ENCODE results near the gene CDC16. TPM values are rescaled to one million over a fixed set of nuclear protein-coding genes. Genes with fewer than 3 reads are reported as not detected.
A peak's percentile ranks its signal among the peaks of the same experiment; 100 is the strongest.

CDC16 gene
- total and polyA plus RNA-seq, 7 donors = 31.4 to 76.2 (median 39.4) TPM

GRCh38 chr13:114313061-114313860 lies 78.6 kb downstream of the CDC16 start:
- Histone ChIP-seq H3K9me3 (no peaks in the 10 kb centered on the region), H3K4me3 (peak overlapping the region; percentile 72 to 89 (median 82)), H3K27ac (peak overlapping the region; percentile 94 to 97 (median 96)), H3K36me3 (no peaks in the 10 kb centered on the region), H3K4me1 (peaks cover 0 to 57% (median 45%) of the 10 kb centered on the region in 4 donors), H3K27me3 (no peaks in the 10 kb centered on the region)
- WGBS, 2 donors = 74 to 82% methylated on average over 17 of the region's 17 CpGs
- DNase-seq = no peak
- TF ChIP-seq EP300 (IDR thresholded peaks at IDR 0.05) = no peak
- no peak for TF ChIP-seq POLR2A (IDR thresholded peaks at IDR 0.05)
- no peak for TF ChIP-seq CTCF (IDR thresholded peaks at IDR 0.05)
- TF ChIP-seq POLR2AphosphoS5 (IDR thresholded peaks at IDR 0.05) = no peak
- intact Hi-C loops (cut with DNase I) = no loop called here

- TF ChIP-seq POLR2AphosphoS5 (IDR thresholded peaks at IDR 0.05) = peak; percentile 52 to 85 (median 71)
- TF ChIP-seq EP300 (IDR thresholded peaks at IDR 0.05) = no peak
- TF ChIP-seq POLR2A (IDR thresholded peaks at IDR 0.05) = peak in 1 of 2 donors; percentile 26
- no peak for TF ChIP-seq CTCF (IDR thresholded peaks at IDR 0.05)
- DNase-seq = peak; percentile 98
- Histone ChIP-seq H3K27ac (peak within 1 kb of the TSS; percentile 94 to 97 (median 96)), H3K4me3 (peak within 1 kb of the TSS; percentile 72 to 89 (median 82)), H3K9me3 (no peaks in the 10 kb centered on the region), H3K4me1 (peaks cover 0 to 68% (median 54%) of the 10 kb centered on the region in 4 donors), H3K27me3 (no peaks in the 10 kb centered on the region), H3K36me3 (no peaks in the 10 kb centered on the region)
- intact Hi-C loops (cut with DNase I) = loop anchor here (2.0 kb wide), 1 partner anchor 33 kb away; the partner anchor contains the start of gene UPF3A
- WGBS, 2 donors = 0% methylated on average over 107 of the region's 107 CpGs
Observed at GRCh38 chr13:114314074-114314912, 79.6 kb downstream of the CDC16 start, which contains the start of gene CHAMP1. Gene CHAMP1 (plus strand): TSS chr13:114314503. CDS start chr13:114323843, 9,340 bp downstream.

GRCh38 chr13:114315074-114315785 lies 80.5 kb downstream of the CDC16 start:
- no peaks in the 10 kb centered on the region for H3K27me3 ChIP-seq
- peak overlapping the region; percentile 94 to 97 (median 96) for H3K27ac ChIP-seq
- H3K9me3 ChIP-seq = no peaks in the 10 kb centered on the region
- WGBS, 2 donors = 15 to 17% methylated on average over 7 of the region's 7 CpGs
- no peak for TF ChIP-seq EP300 (IDR thresholded peaks at IDR 0.05)
- TF ChIP-seq POLR2AphosphoS5 (IDR thresholded peaks at IDR 0.05) = no peak
- no peak for TF ChIP-seq POLR2A (IDR thresholded peaks at IDR 0.05)
- TF ChIP-seq CTCF (IDR thresholded peaks at IDR 0.05) = no peak
- no peaks in the 10 kb centered on the region for H3K36me3 ChIP-seq
- no peak for DNase-seq
- intact Hi-C loops (cut with DNase I) = loop anchor here (2.0 kb wide), 1 partner anchor 34 kb away; the partner anchor contains the start of gene UPF3A
- peaks cover 0 to 77% (median 63%) of the 10 kb centered on the region in 4 donors for H3K4me1 ChIP-seq
- H3K4me3 ChIP-seq = peak overlapping the region; percentile 72 to 89 (median 82)

- no peaks in the 10 kb centered on the region for H3K9me3 ChIP-seq
- WGBS, 2 donors = 11 to 19% methylated on average over 1 of the region's 1 CpG
- peak overlapping the region in 1 of 4 donors; percentile 38 for H3K27ac ChIP-seq
- peaks cover 5 to 27% (median 12%) of the 10 kb centered on the region in 4 donors for H3K36me3 ChIP-seq
- H3K4me3 ChIP-seq = no peak overlapping the region
- no peaks in the 10 kb centered on the region for H3K27me3 ChIP-seq
- no peak for TF ChIP-seq CTCF (IDR thresholded peaks at IDR 0.05)
- no peak for TF ChIP-seq POLR2AphosphoS5 (IDR thresholded peaks at IDR 0.05)
- no peak for TF ChIP-seq EP300 (IDR thresholded peaks at IDR 0.05)
- TF ChIP-seq POLR2A (IDR thresholded peaks at IDR 0.05) = no peak
- DNase-seq = no peak
- intact Hi-C loops (cut with DNase I) = no loop called here
- peaks cover 0 to 59% (median 48%) of the 10 kb centered on the region in 4 donors for H3K4me1 ChIP-seq
Observed at GRCh38 chr13:114318624-114319023, 83.9 kb downstream of the CDC16 start.

Data from sigmoid colon (tissue), 7 donors.